Panc1 (cell line): Measurements from ENCODE around the gene SLC37A4.

ENCODE experiments used
- CTCF ChIP-seq: fragments of 450-650 bp; IDR thresholded peaks from 2 replicates; pipeline ENCODE4 v1.5.1; 2017; ENCODE audit warnings: mild to moderate bottlenecking
- POLR2AphosphoS5 ChIP-seq: IDR thresholded peaks from 2 replicates; pipeline ENCODE4 v1.6.1; 2012; ENCODE audit warnings: mild to moderate bottlenecking, low read depth, low read length, moderate library complexity
- REST ChIP-seq, 2 experiments: IDR thresholded peaks; 2 replicates each; pipeline ENCODE4 v1.6.1; 2011 to 2012; ENCODE audit warnings: low read depth in 2 of 2, control low read depth in 1 of 2, low read length in 1 of 2, mild to moderate bottlenecking in 1 of 2, moderate library complexity in 1 of 2; ENCODE audit not compliant: insufficient read depth in 1 of 2
- SIN3A ChIP-seq: IDR thresholded peaks from 2 replicates; pipeline ENCODE4 v1.6.1; 2012; ENCODE audit warnings: low read depth, mild to moderate bottlenecking, low read length, moderate library complexity, borderline replicate concordance; ENCODE audit not compliant: insufficient read depth
- TCF7L2 ChIP-seq: IDR thresholded peaks from 2 replicates; pipeline ENCODE4 v1.6.1; 2011; ENCODE audit warnings: mild to moderate bottlenecking, low read depth, low read length, inconsistent platforms

DNA sequence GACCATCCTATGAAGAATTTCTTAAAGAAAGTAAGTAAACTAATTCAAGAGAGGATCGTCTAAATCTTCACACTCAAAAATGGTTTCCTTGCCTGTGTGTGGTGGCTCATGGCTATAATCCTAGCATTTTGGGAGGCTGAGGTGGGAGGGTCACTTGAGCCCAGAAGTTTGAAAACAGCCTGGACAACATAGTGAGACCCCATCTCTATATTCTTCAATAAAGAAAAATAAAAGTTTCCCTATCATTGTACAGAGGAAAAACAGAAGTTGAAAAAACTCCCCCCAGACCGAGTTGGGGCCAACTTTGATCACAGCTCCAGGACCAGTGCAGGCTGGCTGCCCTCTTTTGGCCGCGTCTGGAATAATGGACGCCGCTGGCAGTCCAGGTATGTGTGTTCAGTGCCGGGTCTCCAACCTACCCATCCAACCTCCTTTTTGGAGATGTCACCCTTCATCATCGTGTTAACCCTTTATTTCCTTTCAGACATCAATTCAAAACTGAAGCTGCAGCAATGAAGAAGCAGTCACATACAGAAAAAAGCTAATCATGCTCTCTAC is 15.5 kb downstream of the SLC37A4 start:
- TF ChIP-seq CTCF (peak; percentile 80), POLR2AphosphoS5 (peak; percentile 17), REST (IDR thresholded peaks at IDR 0.05; ENCODE audit: insufficient read depth in 1 of 2, low read depth in 2 of 2, low read length in 1 of 2) (no peak), TCF7L2 (no peak), SIN3A (peak; percentile 65; the same call in 1 of the 2 replicates)
